Measurements from ENCODE around the gene IP6K3. TPM values are rescaled to one million over a fixed set of nuclear protein-coding genes. Genes with fewer than 3 reads are reported as not detected.

The IP6K3 gene
- total and polyA plus RNA-seq, 5 donors from 2014 or later = not detected

DNA sequence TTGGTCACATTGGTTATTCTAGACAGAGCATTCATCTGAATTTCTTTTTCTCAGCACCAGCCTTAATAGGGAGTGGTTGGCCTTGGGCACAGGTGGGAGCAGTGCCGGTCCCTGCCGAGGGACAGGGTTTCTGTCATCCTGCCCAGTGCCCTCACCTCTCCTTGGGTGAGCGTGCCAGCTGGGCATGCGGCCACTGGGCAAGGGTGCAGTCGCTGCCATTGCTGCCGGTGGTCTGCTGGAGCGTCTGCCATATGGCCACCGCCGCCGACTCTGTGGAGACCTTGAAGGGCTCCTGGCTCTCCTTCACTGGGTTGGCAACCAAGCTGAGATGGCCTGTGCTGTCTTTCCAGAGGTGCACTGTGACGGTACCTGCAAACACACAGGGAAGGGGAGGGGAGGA lies 18.8 kb downstream of the IP6K3 start:
- H3K4me3 ChIP-seq (ENCODE audit: low read depth, low read length) = no peak overlapping the region
- H3K4me1 ChIP-seq (ENCODE audit: control insufficient read depth, insufficient read depth, low read length, poor library complexity, severe bottlenecking) = no peaks in the 10 kb centered on the region
- no peak overlapping the region for H3K27ac ChIP-seq (ENCODE audit: insufficient read depth, low read length, poor library complexity, severe bottlenecking)
- H3K9me3 ChIP-seq (ENCODE audit: control insufficient read depth in 2 of 2, low read length in 2 of 2) = no peaks in the 10 kb centered on the region
- H3K36me3 ChIP-seq (ENCODE audit: control insufficient read depth, insufficient read depth, low read length) = no peaks in the 10 kb centered on the region
- ATAC-seq (ENCODE audit: low read depth in 2 of 2) = no peak
- DNase-seq = no peak
- Mint-ChIP-seq H3K4me1 (peaks cover 0 to 14% (median 3%) of the 10 kb centered on the region in 4 donors), H3K4me3 (no peak overlapping the region), H3K9me3 (no peaks in the 10 kb centered on the region), H3K27ac (no peak overlapping the region), H3K36me3 (no peaks in the 10 kb centered on the region), H3K27me3 (peaks cover 28% of the 10 kb centered on the region)
- H3K27me3 ChIP-seq (ENCODE audit: control insufficient read depth, insufficient read depth, low read length) = peaks cover 2% of the 10 kb centered on the region

- Mint-ChIP-seq H3K27ac (no peak overlapping the region), H3K9me3 (no peaks in the 10 kb centered on the region), H3K27me3 (peaks cover 35% of the 10 kb centered on the region), H3K4me3 (no peak overlapping the region), H3K36me3 (no peaks in the 10 kb centered on the region), H3K4me1 (peaks cover 0 to 14% (median 3%) of the 10 kb centered on the region in 4 donors)
- Histone ChIP-seq H3K4me1 (ENCODE audit: control insufficient read depth, insufficient read depth, low read length, poor library complexity, severe bottlenecking) (no peaks in the 10 kb centered on the region), H3K4me3 (ENCODE audit: low read depth, low read length) (no peak overlapping the region), H3K9me3 (ENCODE audit: control insufficient read depth in 2 of 2, low read length in 2 of 2) (no peaks in the 10 kb centered on the region), H3K27ac (ENCODE audit: insufficient read depth, low read length, poor library complexity, severe bottlenecking) (no peak overlapping the region), H3K27me3 (ENCODE audit: control insufficient read depth, insufficient read depth, low read length) (peaks cover 4% of the 10 kb centered on the region), H3K36me3 (ENCODE audit: control insufficient read depth, insufficient read depth, low read length) (no peaks in the 10 kb centered on the region)
- DNase-seq = no peak
- ATAC-seq (ENCODE audit: low read depth in 2 of 2) = no peak
Measured at GRCh38 chr6:33727126-33727525, 19.6 kb downstream of the IP6K3 start.

- H3K36me3 Mint-ChIP-seq = no peaks in the 10 kb centered on the region
- Histone ChIP-seq H3K27me3 (ENCODE audit: control insufficient read depth, insufficient read depth, low read length) (peaks cover 4% of the 10 kb centered on the region), H3K4me3 (ENCODE audit: low read depth, low read length) (no peak overlapping the region), H3K36me3 (ENCODE audit: control insufficient read depth, insufficient read depth, low read length) (no peaks in the 10 kb centered on the region), H3K27ac (ENCODE audit: insufficient read depth, low read length, poor library complexity, severe bottlenecking) (no peak overlapping the region), H3K4me1 (ENCODE audit: control insufficient read depth, insufficient read depth, low read length, poor library complexity, severe bottlenecking) (no peaks in the 10 kb centered on the region), H3K9me3 (ENCODE audit: control insufficient read depth in 2 of 2, low read length in 2 of 2) (no peaks in the 10 kb centered on the region)
- H3K27me3 Mint-ChIP-seq = peaks cover 40% of the 10 kb centered on the region
- peaks cover 0 to 14% (median 3%) of the 10 kb centered on the region in 4 donors for H3K4me1 Mint-ChIP-seq
- H3K27ac Mint-ChIP-seq = no peak overlapping the region
- H3K4me3 Mint-ChIP-seq = no peak overlapping the region
- DNase-seq (no peak), ATAC-seq (ENCODE audit: low read depth in 2 of 2) (no peak)
- H3K9me3 Mint-ChIP-seq = no peaks in the 10 kb centered on the region
Measured at GRCh38 chr6:33726696-33727095, 20.0 kb downstream of the IP6K3 start.

DNA sequence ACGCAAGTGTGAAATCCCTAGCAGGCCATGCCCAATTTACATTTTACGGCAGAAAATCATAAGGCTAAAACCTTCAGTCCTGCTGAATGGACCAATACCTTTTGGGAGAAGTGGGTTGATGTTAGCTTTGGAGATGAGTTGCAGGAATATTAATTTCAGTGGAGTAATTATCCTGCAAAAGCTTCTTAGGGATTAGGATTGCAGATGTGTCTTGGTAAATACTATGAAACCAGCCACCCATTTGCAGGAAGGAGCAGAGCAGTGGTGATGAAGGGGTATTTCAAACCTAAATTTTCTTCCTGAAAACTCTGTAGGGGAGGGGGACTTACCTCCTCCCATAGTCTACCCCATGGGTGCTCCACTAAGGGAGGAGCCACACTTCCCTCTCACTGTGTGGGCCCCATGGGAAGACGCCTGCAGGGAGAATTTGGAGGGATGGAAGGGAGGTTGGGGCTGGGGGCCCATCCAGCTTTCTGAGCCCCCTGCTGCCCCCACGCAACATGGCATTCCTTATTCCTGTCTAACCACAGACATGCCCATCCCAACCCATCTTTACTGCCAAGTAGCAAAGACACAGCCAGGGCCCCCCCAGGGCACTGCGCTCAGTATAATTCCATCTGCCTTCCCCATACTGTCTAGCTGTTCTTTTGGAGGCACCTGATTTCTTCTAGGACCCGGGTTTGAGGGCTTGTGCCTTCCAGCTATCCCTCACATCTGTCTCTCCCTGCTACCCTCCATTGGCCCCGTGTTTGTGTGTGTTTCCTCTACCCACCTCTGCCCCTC lies 20.6 kb downstream of the IP6K3 start:
- no peaks in the 10 kb centered on the region for H3K9me3 Mint-ChIP-seq
- Histone ChIP-seq H3K27me3 (ENCODE audit: control insufficient read depth, insufficient read depth, low read length) (peaks cover 4% of the 10 kb centered on the region), H3K4me1 (ENCODE audit: control insufficient read depth, insufficient read depth, low read length, poor library complexity, severe bottlenecking) (no peaks in the 10 kb centered on the region), H3K27ac (ENCODE audit: insufficient read depth, low read length, poor library complexity, severe bottlenecking) (no peak overlapping the region), H3K9me3 (ENCODE audit: control insufficient read depth in 2 of 2, low read length in 2 of 2) (no peaks in the 10 kb centered on the region), H3K36me3 (ENCODE audit: control insufficient read depth, insufficient read depth, low read length) (no peaks in the 10 kb centered on the region), H3K4me3 (ENCODE audit: low read depth, low read length) (no peak overlapping the region)
- no peak overlapping the region for H3K4me3 Mint-ChIP-seq
- peaks cover 44% of the 10 kb centered on the region for H3K27me3 Mint-ChIP-seq
- peaks cover 0 to 14% (median 3%) of the 10 kb centered on the region in 4 donors for H3K4me1 Mint-ChIP-seq
- H3K36me3 Mint-ChIP-seq = no peaks in the 10 kb centered on the region
- no peak for ATAC-seq (ENCODE audit: low read depth in 2 of 2)
- DNase-seq = no peak
- no peak overlapping the region for H3K27ac Mint-ChIP-seq

DNA sequence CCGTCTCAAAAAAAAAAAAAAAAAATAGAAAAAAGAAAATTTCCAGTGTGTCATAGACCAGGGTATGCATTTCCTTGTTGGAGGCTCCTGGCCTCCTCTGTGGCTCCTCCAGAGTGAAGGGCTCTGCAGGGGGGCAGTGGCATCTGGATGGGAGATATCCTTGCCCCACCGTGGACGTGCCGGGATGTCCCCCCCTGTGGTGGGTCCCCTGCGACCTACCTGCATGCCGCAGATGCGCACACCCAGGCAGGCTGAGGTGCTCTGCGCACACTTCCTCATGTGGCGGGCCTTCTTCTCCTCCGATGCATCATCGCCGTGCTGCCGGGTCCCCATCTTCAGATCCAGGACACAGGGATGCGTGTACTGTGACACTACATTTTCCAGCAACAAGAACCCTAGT lies 21.5 kb downstream of the IP6K3 start:
- Histone ChIP-seq H3K27ac (ENCODE audit: insufficient read depth, low read length, poor library complexity, severe bottlenecking) (no peak overlapping the region), H3K36me3 (ENCODE audit: control insufficient read depth, insufficient read depth, low read length) (no peaks in the 10 kb centered on the region), H3K9me3 (ENCODE audit: control insufficient read depth in 2 of 2, low read length in 2 of 2) (no peaks in the 10 kb centered on the region), H3K27me3 (ENCODE audit: control insufficient read depth, insufficient read depth, low read length) (peaks cover 6% of the 10 kb centered on the region), H3K4me1 (ENCODE audit: control insufficient read depth, insufficient read depth, low read length, poor library complexity, severe bottlenecking) (no peaks in the 10 kb centered on the region), H3K4me3 (ENCODE audit: low read depth, low read length) (no peak overlapping the region)
- no peak overlapping the region for H3K4me3 Mint-ChIP-seq
- H3K4me1 Mint-ChIP-seq = peaks cover 0 to 14% (median 3%) of the 10 kb centered on the region in 4 donors
- DNase-seq (no peak), ATAC-seq (ENCODE audit: low read depth in 2 of 2) (no peak)
- no peaks in the 10 kb centered on the region for H3K9me3 Mint-ChIP-seq
- H3K27ac Mint-ChIP-seq = no peak overlapping the region
- peaks cover 48% of the 10 kb centered on the region for H3K27me3 Mint-ChIP-seq
- H3K36me3 Mint-ChIP-seq = no peaks in the 10 kb centered on the region

- no peaks in the 10 kb centered on the region for H3K9me3 Mint-ChIP-seq
- no peaks in the 10 kb centered on the region for H3K36me3 ChIP-seq (ENCODE audit: control insufficient read depth, insufficient read depth, low read length)
- H3K4me3 Mint-ChIP-seq = no peak overlapping the region
- no peak overlapping the region for H3K27ac Mint-ChIP-seq
- H3K27me3 Mint-ChIP-seq = peaks cover 50% of the 10 kb centered on the region
- no peaks in the 10 kb centered on the region for H3K36me3 Mint-ChIP-seq
- H3K4me3 ChIP-seq (ENCODE audit: low read depth, low read length) = no peak overlapping the region
- ATAC-seq (ENCODE audit: low read depth in 2 of 2) (no peak), DNase-seq (no peak)
- no peaks in the 10 kb centered on the region for H3K9me3 ChIP-seq (ENCODE audit: control insufficient read depth in 2 of 2, low read length in 2 of 2)
- H3K4me1 ChIP-seq (ENCODE audit: control insufficient read depth, insufficient read depth, low read length, poor library complexity, severe bottlenecking) = no peaks in the 10 kb centered on the region
- peaks cover 6% of the 10 kb centered on the region for H3K27me3 ChIP-seq (ENCODE audit: control insufficient read depth, insufficient read depth, low read length)
- peaks cover 0 to 14% (median 3%) of the 10 kb centered on the region in 4 donors for H3K4me1 Mint-ChIP-seq
- H3K27ac ChIP-seq (ENCODE audit: insufficient read depth, low read length, poor library complexity, severe bottlenecking) = no peak overlapping the region
Measured at GRCh38 chr6:33724102-33725023, 22.3 kb downstream of the IP6K3 start.

DNA sequence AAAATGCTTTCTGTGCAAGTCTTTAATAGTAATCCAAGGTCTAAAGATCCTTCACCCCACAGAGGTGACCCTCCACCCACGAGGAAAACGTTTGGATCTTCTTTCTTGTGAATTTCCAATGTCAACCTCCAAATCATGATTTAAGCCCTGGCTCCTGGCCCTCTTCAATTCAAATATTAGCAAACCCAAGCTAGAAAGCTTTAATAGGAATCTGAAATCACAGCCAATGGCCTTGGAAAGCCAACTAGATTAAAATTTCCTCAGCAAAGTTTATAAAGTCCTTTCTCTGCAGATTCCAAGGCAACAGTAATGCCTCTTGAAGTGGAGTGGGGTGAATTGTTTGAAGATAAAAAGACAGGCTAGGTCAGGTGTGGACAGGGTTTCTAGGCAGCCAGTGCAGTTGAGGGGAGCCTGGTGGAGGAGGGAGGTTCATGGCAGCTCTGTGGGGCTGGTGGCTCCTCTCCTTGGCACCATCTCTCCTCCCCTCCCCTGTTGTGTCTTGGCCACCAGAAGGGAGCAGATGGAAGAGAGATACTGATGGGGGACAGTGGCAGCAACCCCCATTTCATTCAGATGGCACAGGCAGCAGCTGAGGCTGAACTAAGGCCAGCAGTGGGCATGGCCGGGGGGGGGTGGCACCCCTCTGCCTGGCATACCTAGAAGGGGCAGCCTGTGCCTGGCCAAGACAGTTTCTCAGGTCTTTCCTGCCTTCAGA lies 23.2 kb downstream of the IP6K3 start:
- Histone ChIP-seq H3K27ac (ENCODE audit: insufficient read depth, low read length, poor library complexity, severe bottlenecking) (no peak overlapping the region), H3K27me3 (ENCODE audit: control insufficient read depth, insufficient read depth, low read length) (peaks cover 6% of the 10 kb centered on the region), H3K9me3 (ENCODE audit: control insufficient read depth in 2 of 2, low read length in 2 of 2) (no peaks in the 10 kb centered on the region), H3K36me3 (ENCODE audit: control insufficient read depth, insufficient read depth, low read length) (no peaks in the 10 kb centered on the region), H3K4me1 (ENCODE audit: control insufficient read depth, insufficient read depth, low read length, poor library complexity, severe bottlenecking) (no peaks in the 10 kb centered on the region), H3K4me3 (ENCODE audit: low read depth, low read length) (no peak overlapping the region)
- ATAC-seq (ENCODE audit: low read depth in 2 of 2) (no peak), DNase-seq (no peak)
- Mint-ChIP-seq H3K4me1 (peaks cover 0 to 14% (median 3%) of the 10 kb centered on the region in 4 donors), H3K9me3 (no peaks in the 10 kb centered on the region), H3K4me3 (no peak overlapping the region), H3K27me3 (peaks cover 55% of the 10 kb centered on the region), H3K36me3 (no peaks in the 10 kb centered on the region), H3K27ac (no peak overlapping the region)
